Stimulated activated CD4-positive, alpha-beta T cell treated with anti-CD3 and anti-CD28 coated beads, TNF-alpha, amount 100 ng/mL, for 1 hour (primary cell): ENCODE data around the gene HBE1.
"Not testable (repeated sequence)": the region's sequence is repeated elsewhere in the genome, so short reads cannot be mapped to it uniquely, and the experiment has no call there.

ENCODE experiments used
- DNase-seq, 3 donors: peaks; one replicate each; pipeline ENCODE4 v3.0.0-alpha.2; 2020; ENCODE audit warnings: low read depth in 3 of 3, low spot score in 1 of 3

HBE1 gene

GRCh38 chr11:5285703-5286340 lies 16.1 kb upstream of the HBE1 start:
- no peak for DNase-seq

- DNase-seq = no peak
Observed at GRCh38 chr11:5284637-5285036, 14.9 kb upstream of the HBE1 start.

- DNase-seq = no peak
Observed at GRCh38 chr11:5283882-5284281, 14.1 kb upstream of the HBE1 start.

GRCh38 chr11:5283086-5283485 lies 13.3 kb upstream of the HBE1 start:
- DNase-seq = no peak

GRCh38 chr11:5282628-5283027 lies 12.9 kb upstream of the HBE1 start:
- no peak for DNase-seq

GRCh38 chr11:5281596-5281995 lies 11.9 kb upstream of the HBE1 start:
- DNase-seq = no peak

GRCh38 chr11:5280582-5281102 lies 10.9 kb upstream of the HBE1 start:
- no peak for DNase-seq

GRCh38 chr11:5279471-5280090 lies 9.8 kb upstream of the HBE1 start:
- no peak for DNase-seq

GRCh38 chr11:5277807-5278382 lies 8.2 kb upstream of the HBE1 start:
- no peak for DNase-seq

- DNase-seq = no peak
Observed at GRCh38 chr11:5276697-5277096, 7.0 kb upstream of the HBE1 start.

GRCh38 chr11:5275369-5276110 lies 5.8 kb upstream of the HBE1 start:
- DNase-seq = no peak

- no peak for DNase-seq
Observed at GRCh38 chr11:5274395-5274794, 4.7 kb upstream of the HBE1 start.

GRCh38 chr11:5272395-5273017 lies 2.8 kb upstream of the HBE1 start:
- no peak for DNase-seq

GRCh38 chr11:5267033-5267563 lies 2.6 kb downstream of the HBE1 start:
- DNase-seq = no peak

- DNase-seq = no peak
Observed at GRCh38 chr11:5266609-5267008, 3.1 kb downstream of the HBE1 start.

- DNase-seq = no peak
Observed at GRCh38 chr11:5265832-5266231, 3.9 kb downstream of the HBE1 start.

- DNase-seq = no peak
Observed at GRCh38 chr11:5258543-5259262, 11.0 kb downstream of the HBE1 start.

- no peak for DNase-seq
Observed at GRCh38 chr11:5257296-5257695, 12.4 kb downstream of the HBE1 start.

GRCh38 chr11:5254646-5255413 lies 14.9 kb downstream of the HBE1 start, which contains the start of gene HBG2:
Gene HBG2, minus strand, starts transcription at chr11:5254781. Its CDS starts 53 bp downstream, at chr11:5254728.
- DNase-seq = not testable (repeated sequence)

GRCh38 chr11:5254023-5254422 lies 15.7 kb downstream of the HBE1 start:
- DNase-seq = not testable (repeated sequence)
